Measurements from ENCODE around the gene TRMT10C. TPM values are rescaled to one million over a fixed set of nuclear protein-coding genes. Genes with fewer than 3 reads are reported as not detected.

Gene TRMT10C
- polyA plus RNA-seq (2013, experiment 1 of 2) = 42.1 TPM
- polyA plus RNA-seq (2013, experiment 2 of 2) = 42.5 TPM

DNA sequence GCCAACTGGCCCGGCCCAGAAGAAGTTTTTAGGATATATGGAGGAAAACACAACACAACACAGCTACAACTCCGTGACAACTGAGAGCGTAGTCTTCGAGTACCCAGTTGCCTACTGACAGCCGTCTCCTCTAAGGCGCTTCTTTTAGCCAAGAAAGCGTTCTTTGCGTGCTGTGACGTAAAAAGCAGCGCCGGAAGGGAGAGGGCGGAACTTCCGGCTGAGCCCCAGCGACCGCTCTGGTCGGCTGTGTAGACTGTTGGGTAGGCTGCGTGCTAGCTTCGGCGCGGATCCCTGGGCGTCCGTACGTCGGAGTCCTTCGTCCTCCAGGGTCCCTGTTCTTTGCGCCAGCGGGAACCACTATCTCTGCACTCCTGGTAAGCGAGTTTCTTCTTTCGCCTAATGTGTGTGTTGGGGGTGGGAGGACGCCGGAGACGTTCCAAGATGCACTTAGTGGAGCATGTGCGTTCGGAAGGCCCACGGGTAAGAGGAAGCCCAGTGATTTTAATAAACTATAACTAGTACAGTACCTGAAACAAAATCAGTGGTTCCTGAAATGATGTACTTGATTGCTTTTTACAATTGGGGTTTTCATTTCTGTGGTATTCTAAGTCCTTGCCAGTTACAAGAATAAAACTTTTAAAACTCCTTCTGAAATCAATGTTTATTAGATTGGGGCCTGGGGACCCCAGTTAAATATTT, at the start of gene TRMT10C:
TSS of gene TRMT10C (plus strand) at position 239 of the 699 bp plus-strand sequence. CDS start 2,914 bp downstream, outside the sequence.
- Histone ChIP-seq H2BK120ac (ENCODE audit: low read depth, low read length) (no peak within 1 kb of the TSS), H2AFZ (ENCODE audit: low read length) (peak within 1 kb of the TSS; percentile 91), H3K36me3 (replicated peaks in 1 of 2; ENCODE audit: control insufficient read depth in 2 of 2, insufficient read depth in 2 of 2, low read length in 2 of 2) (peaks cover 3 to 40% of the 10 kb centered on the region in 2 donors), H3K27me3 (ENCODE audit: control insufficient read depth in 3 of 3, insufficient read depth in 3 of 3, low read depth in 1 of 3, low read length in 3 of 3) (peaks cover 0 to 11% (median 0%) of the 10 kb centered on the region in 3 experiments), H3K79me1 (ENCODE audit: low read depth, low read length) (no peaks in the 10 kb centered on the region), H3K14ac (ENCODE audit: low read length) (no peak within 1 kb of the TSS), H4K8ac (ENCODE audit: low read depth, low read length) (no peak within 1 kb of the TSS), H3K4me3 (ENCODE audit: low read length in 2 of 2) (peak within 1 kb of the TSS; percentile 86 to 88), H3K4me2 (ENCODE audit: insufficient read depth, low read length, poor library complexity, severe bottlenecking) (peak within 1 kb of the TSS; percentile 47), H3K4ac (ENCODE audit: low read length) (no peak within 1 kb of the TSS), H2AK5ac (ENCODE audit: low read depth, low read length) (no peak within 1 kb of the TSS), H2BK12ac (ENCODE audit: low read length) (no peak within 1 kb of the TSS), H3K23ac (ENCODE audit: low read depth, low read length, poor library complexity) (no peak within 1 kb of the TSS), H3K9ac (ENCODE audit: low read depth, low read length, poor library complexity) (peak within 1 kb of the TSS; percentile 74), H2BK5ac (ENCODE audit: low read length) (no peak within 1 kb of the TSS), H3K4me1 (ENCODE audit: control insufficient read depth in 2 of 2, insufficient read depth in 1 of 2, low read depth in 1 of 2, low read length in 2 of 2) (peaks cover 4 to 5% of the 10 kb centered on the region in 2 donors), H2BK15ac (ENCODE audit: low read length) (no peak within 1 kb of the TSS), H4K91ac (ENCODE audit: low read depth, low read length, poor library complexity) (no peak within 1 kb of the TSS), H3K9me3 (replicated peaks in 1 of 2; ENCODE audit: control insufficient read depth in 2 of 2, insufficient read depth in 1 of 2, low read depth in 1 of 2, low read length in 2 of 2) (peaks cover 0 to 2% of the 10 kb centered on the region in 2 donors), H3K18ac (ENCODE audit: low read length) (peak within 1 kb of the TSS; percentile 50), H3K27ac (replicated peaks; ENCODE audit: low read length) (peak within 1 kb of the TSS; percentile 63)
- WGBS, 2 donors (ENCODE audit: extremely low coverage in 2 of 2, insufficient read length in 2 of 2, insufficient replicate concordance in 1 of 2) = no CpG with 5 or more reads among the region's 35 CpGs
- peak; percentile 91 for DNase-seq (ENCODE audit: low spot score)

DNA sequence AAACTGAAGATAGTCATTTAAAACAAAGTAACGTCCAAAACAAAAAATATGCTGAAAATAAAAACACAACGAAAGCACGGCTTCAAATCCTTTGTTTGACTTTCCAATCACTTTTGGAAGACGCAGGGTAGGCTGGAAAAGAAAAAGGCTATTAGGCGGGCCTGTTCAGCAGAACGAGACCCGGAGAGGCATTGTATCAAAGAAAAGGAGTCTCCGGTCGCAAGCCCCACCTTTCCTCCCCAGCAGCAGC, 49.3 kb upstream of the TRMT10C start:
- Histone ChIP-seq H3K79me1 (ENCODE audit: low read depth, low read length) (no peaks in the 10 kb centered on the region), H3K9me3 (replicated peaks in 1 of 2; ENCODE audit: control insufficient read depth in 2 of 2, insufficient read depth in 1 of 2, low read depth in 1 of 2, low read length in 2 of 2) (no peaks in the 10 kb centered on the region), H3K18ac (ENCODE audit: low read length) (peak overlapping the region; percentile 94), H3K4ac (ENCODE audit: low read length) (no peak overlapping the region), H3K27ac (replicated peaks; ENCODE audit: low read length) (peak overlapping the region; percentile 96), H2BK120ac (ENCODE audit: low read depth, low read length) (no peak overlapping the region), H3K36me3 (replicated peaks in 1 of 2; ENCODE audit: control insufficient read depth in 2 of 2, insufficient read depth in 2 of 2, low read length in 2 of 2) (peaks cover 0 to 2% of the 10 kb centered on the region in 2 donors), H2BK12ac (ENCODE audit: low read length) (no peak overlapping the region), H3K4me1 (ENCODE audit: control insufficient read depth in 2 of 2, insufficient read depth in 1 of 2, low read depth in 1 of 2, low read length in 2 of 2) (peaks cover 0 to 1% of the 10 kb centered on the region in 2 donors), H2BK15ac (ENCODE audit: low read length) (no peak overlapping the region), H3K14ac (ENCODE audit: low read length) (no peak overlapping the region), H4K91ac (ENCODE audit: low read depth, low read length, poor library complexity) (no peak overlapping the region), H4K8ac (ENCODE audit: low read depth, low read length) (no peak overlapping the region), H3K9ac (ENCODE audit: low read depth, low read length, poor library complexity) (peak overlapping the region; percentile 89), H2AK5ac (ENCODE audit: low read depth, low read length) (no peak overlapping the region), H3K27me3 (ENCODE audit: control insufficient read depth in 3 of 3, insufficient read depth in 3 of 3, low read depth in 1 of 3, low read length in 3 of 3) (no peaks in the 10 kb centered on the region), H3K4me3 (ENCODE audit: low read length in 2 of 2) (peak overlapping the region; percentile 76 to 80), H2AFZ (ENCODE audit: low read length) (peak overlapping the region; percentile 88), H2BK5ac (ENCODE audit: low read length) (peak overlapping the region; percentile 82), H3K23ac (ENCODE audit: low read depth, low read length, poor library complexity) (peak overlapping the region; percentile 65), H3K4me2 (ENCODE audit: insufficient read depth, low read length, poor library complexity, severe bottlenecking) (peak overlapping the region; percentile 62)
- DNase-seq (ENCODE audit: low spot score) = no peak
- no CpG with 5 or more reads among the region's 9 CpGs for WGBS, 2 donors (ENCODE audit: extremely low coverage in 2 of 2, insufficient read length in 2 of 2, insufficient replicate concordance in 1 of 2)

DNA sequence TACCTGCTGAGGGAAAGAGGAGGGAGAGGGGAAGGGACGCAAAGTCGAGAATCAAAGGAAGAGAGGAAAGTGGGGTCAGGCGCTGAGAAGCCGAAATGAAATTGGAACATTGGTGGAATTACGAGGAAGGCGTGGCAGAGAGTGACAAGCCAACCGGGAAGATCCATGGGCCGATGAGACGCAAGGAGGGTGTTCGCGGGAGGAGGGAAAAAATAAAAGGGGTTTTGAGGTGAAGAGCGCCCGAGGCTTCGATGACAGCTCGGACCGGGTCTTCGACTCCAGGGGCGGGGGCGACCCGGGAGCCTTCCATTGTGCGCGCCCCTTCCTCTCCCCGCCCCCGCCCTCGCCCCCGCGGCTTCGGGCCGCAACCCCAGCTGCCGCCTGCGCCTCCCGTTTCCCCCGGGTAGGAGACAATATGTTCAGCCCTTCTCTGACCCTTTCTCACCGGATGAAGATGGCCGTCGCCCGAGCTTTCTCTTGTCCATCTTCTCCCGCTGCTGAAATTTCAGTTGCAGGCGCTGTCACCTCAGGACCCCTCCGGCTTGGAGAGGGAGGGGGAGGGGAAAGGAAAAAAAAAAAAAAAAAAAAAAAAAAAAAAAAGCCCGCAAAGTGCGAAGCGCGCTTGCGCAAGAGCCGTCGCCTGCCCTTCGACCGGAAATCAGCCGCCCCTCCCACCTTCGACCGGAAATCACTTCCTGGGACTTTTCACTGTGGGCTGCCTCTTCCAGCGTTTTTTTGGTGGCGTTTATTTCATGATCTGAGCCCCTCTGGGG, 48.8 kb upstream of the TRMT10C start, which contains the start of gene SENP7:
TSS of gene SENP7 (minus strand) at position 567 of the 773 bp plus-strand sequence. CDS start at position 485, 82 bp downstream.
- no peak within 1 kb of the TSS for H2AK5ac ChIP-seq (ENCODE audit: low read depth, low read length)
- H3K18ac ChIP-seq (ENCODE audit: low read length) = peak within 1 kb of the TSS; percentile 94
- H3K79me1 ChIP-seq (ENCODE audit: low read depth, low read length) = no peaks in the 10 kb centered on the region
- no CpG with 5 or more reads among the region's 54 CpGs for WGBS, 2 donors (ENCODE audit: extremely low coverage in 2 of 2, insufficient read length in 2 of 2, insufficient replicate concordance in 1 of 2)
- no peak within 1 kb of the TSS for H2BK12ac ChIP-seq (ENCODE audit: low read length)
- H2BK15ac ChIP-seq (ENCODE audit: low read length) = no peak within 1 kb of the TSS
- H4K8ac ChIP-seq (ENCODE audit: low read depth, low read length) = peak within 1 kb of the TSS; percentile 52
- DNase-seq (ENCODE audit: low spot score) = peak; percentile 75
- no peaks in the 10 kb centered on the region for H3K27me3 ChIP-seq (ENCODE audit: control insufficient read depth in 3 of 3, insufficient read depth in 3 of 3, low read depth in 1 of 3, low read length in 3 of 3)
- no peak within 1 kb of the TSS for H2BK120ac ChIP-seq (ENCODE audit: low read depth, low read length)
- H3K14ac ChIP-seq (ENCODE audit: low read length) = peak within 1 kb of the TSS; percentile 38
- H3K36me3 ChIP-seq (replicated peaks in 1 of 2; ENCODE audit: control insufficient read depth in 2 of 2, insufficient read depth in 2 of 2, low read length in 2 of 2) = no peaks in the 10 kb centered on the region
- no peak within 1 kb of the TSS for H3K4ac ChIP-seq (ENCODE audit: low read length)
- H3K27ac ChIP-seq (replicated peaks; ENCODE audit: low read length) = peak within 1 kb of the TSS; percentile 96
- H3K4me2 ChIP-seq (ENCODE audit: insufficient read depth, low read length, poor library complexity, severe bottlenecking) = peak within 1 kb of the TSS; percentile 62
- peak within 1 kb of the TSS; percentile 89 for H3K9ac ChIP-seq (ENCODE audit: low read depth, low read length, poor library complexity)
- H2BK5ac ChIP-seq (ENCODE audit: low read length) = peak within 1 kb of the TSS; percentile 82
- peak within 1 kb of the TSS; percentile 88 for H2AFZ ChIP-seq (ENCODE audit: low read length)
- H3K4me3 ChIP-seq (ENCODE audit: low read length in 2 of 2) = peak within 1 kb of the TSS; percentile 76 to 80
- peak within 1 kb of the TSS; percentile 65 for H3K23ac ChIP-seq (ENCODE audit: low read depth, low read length, poor library complexity)
- H4K91ac ChIP-seq (ENCODE audit: low read depth, low read length, poor library complexity) = no peak within 1 kb of the TSS
- H3K4me1 ChIP-seq (ENCODE audit: control insufficient read depth in 2 of 2, insufficient read depth in 1 of 2, low read depth in 1 of 2, low read length in 2 of 2) = peaks cover 0 to 1% of the 10 kb centered on the region in 2 donors
- no peaks in the 10 kb centered on the region for H3K9me3 ChIP-seq (replicated peaks in 1 of 2; ENCODE audit: control insufficient read depth in 2 of 2, insufficient read depth in 1 of 2, low read depth in 1 of 2, low read length in 2 of 2)

DNA sequence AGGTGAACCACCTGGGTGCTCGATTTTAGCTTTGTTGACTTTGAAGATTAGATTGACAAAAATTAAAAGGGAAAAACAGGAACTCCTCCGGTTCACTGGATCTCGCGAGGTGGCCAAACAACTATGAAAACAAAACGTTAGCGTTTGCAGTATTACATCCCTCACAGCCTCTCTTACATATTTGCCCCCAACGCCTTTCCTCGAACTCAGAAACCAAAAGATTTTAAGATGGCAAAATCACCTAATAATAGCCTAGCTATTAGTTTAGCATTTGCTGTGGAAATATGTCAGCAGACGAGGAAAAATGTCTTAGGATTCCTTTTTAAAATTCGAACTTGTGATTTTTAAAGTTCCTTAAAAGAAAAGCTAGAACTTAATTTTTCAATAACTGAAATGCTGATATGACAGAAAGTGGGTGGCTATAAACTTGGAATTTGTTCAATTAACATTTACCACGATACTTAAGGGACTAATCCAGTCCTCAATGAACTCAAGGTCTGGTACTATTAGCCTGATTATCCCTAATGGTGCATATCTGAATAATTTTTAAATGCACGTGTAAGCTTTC, 48.2 kb upstream of the TRMT10C start:
- Histone ChIP-seq H4K91ac (ENCODE audit: low read depth, low read length, poor library complexity) (no peak overlapping the region), H4K8ac (ENCODE audit: low read depth, low read length) (no peak overlapping the region), H3K79me1 (ENCODE audit: low read depth, low read length) (no peaks in the 10 kb centered on the region), H3K36me3 (replicated peaks in 1 of 2; ENCODE audit: control insufficient read depth in 2 of 2, insufficient read depth in 2 of 2, low read length in 2 of 2) (no peaks in the 10 kb centered on the region), H2BK5ac (ENCODE audit: low read length) (no peak overlapping the region), H3K4me2 (ENCODE audit: insufficient read depth, low read length, poor library complexity, severe bottlenecking) (peak overlapping the region; percentile 38), H2AK5ac (ENCODE audit: low read depth, low read length) (no peak overlapping the region), H2AFZ (ENCODE audit: low read length) (peak overlapping the region; percentile 88), H3K9ac (ENCODE audit: low read depth, low read length, poor library complexity) (no peak overlapping the region), H3K27ac (replicated peaks; ENCODE audit: low read length) (peak overlapping the region; percentile 65), H3K18ac (ENCODE audit: low read length) (no peak overlapping the region), H3K27me3 (ENCODE audit: control insufficient read depth in 3 of 3, insufficient read depth in 3 of 3, low read depth in 1 of 3, low read length in 3 of 3) (no peaks in the 10 kb centered on the region), H2BK12ac (ENCODE audit: low read length) (no peak overlapping the region), H2BK120ac (ENCODE audit: low read depth, low read length) (no peak overlapping the region), H3K9me3 (replicated peaks in 1 of 2; ENCODE audit: control insufficient read depth in 2 of 2, insufficient read depth in 1 of 2, low read depth in 1 of 2, low read length in 2 of 2) (no peaks in the 10 kb centered on the region), H3K4me1 (ENCODE audit: control insufficient read depth in 2 of 2, insufficient read depth in 1 of 2, low read depth in 1 of 2, low read length in 2 of 2) (peaks cover 0 to 1% of the 10 kb centered on the region in 2 donors), H3K4ac (ENCODE audit: low read length) (no peak overlapping the region), H2BK15ac (ENCODE audit: low read length) (no peak overlapping the region), H3K14ac (ENCODE audit: low read length) (no peak overlapping the region), H3K23ac (ENCODE audit: low read depth, low read length, poor library complexity) (no peak overlapping the region), H3K4me3 (ENCODE audit: low read length in 2 of 2) (peak overlapping the region; percentile 71 to 76)
- no peak for DNase-seq (ENCODE audit: low spot score)
- no CpG with 5 or more reads among the region's 12 CpGs for WGBS, 2 donors (ENCODE audit: extremely low coverage in 2 of 2, insufficient read length in 2 of 2, insufficient replicate concordance in 1 of 2)

Measured in neuronal stem cell (in vitro differentiated cells).